Fibroblast of peridontal ligament (primary cell): Measurements from ENCODE around the gene HOXB7.

Experiments
- DNase-seq: peaks from one replicate; pipeline ENCODE4 v3.0.0-alpha.2; 2010; ENCODE audit errors: extremely low read depth

HOXB7 gene

GRCh38 chr17:48565925-48566710, 44.7 kb downstream of the HOXB7 start:
- DNase-seq = no peak

DNA sequence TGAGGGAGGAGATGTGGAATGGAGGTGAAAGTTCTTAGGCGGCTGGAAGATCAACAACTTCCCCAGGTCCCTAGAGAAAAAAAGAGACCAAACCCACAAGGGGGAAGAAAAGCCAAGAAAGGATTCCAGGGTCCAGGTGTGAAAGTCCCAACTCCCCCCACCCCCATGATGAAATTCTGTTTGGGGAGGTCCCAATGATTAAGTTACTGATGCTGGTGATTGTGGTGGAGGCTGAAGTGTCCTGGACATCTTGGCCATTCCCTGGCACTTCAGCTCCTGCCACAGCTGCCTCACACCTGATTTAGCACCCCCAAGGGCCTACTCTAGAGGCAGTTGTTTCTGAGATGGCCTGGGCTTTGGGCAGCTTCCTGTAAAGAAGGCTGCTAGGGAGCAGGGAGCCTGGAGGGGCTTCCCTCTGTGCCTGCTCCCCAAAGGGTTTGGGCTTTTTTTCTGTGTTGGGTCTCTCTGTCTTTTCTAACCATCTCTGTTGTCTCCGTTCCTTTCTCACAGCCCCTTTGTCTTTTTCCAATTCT, 45.7 kb downstream of the HOXB7 start:
- DNase-seq = no peak

DNA sequence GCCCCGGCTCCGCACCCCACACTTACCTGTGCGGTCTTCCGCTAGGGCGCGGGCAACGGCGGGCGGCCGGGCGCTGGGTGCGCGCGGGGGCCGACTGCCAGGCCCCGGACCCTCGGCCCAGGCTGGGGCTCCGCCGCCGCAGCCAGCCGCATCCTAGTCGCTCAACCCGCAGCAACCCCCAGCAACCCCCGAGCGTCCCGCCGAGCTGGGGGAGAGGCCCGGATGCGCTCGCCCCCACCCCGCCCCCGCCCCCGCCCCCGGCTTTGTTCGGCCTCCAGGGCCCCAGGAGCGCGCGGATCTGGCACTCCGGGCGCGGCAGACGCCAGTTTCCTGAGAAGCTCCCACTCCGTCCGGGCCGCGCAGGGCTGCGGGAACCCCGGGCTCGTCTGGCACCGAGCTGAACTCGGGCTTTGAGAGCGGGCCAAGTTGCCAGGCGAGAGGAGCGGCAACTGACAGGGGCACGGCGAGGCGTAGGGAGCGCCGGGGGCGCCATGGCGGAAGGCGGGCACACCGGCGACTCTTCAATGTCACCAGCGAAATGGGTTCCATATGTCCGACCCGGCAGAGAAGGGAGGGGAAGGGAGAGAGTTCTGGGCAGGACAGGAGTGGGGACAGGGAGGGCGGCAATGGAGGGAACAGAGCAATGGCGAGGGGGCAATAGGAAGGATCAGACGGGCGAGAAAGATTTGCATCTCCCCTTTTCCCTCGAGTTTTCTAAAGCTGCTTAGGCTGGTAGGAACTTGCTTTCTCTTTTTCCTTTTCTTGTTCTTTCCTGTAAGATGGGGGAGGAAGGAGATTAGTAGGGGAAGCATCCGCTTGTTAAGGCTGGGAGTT, 46.4 kb downstream of the HOXB7 start:
- DNase-seq = no peak

GRCh38 chr17:48563867-48564187, 47.0 kb downstream of the HOXB7 start:
- no peak for DNase-seq

DNA sequence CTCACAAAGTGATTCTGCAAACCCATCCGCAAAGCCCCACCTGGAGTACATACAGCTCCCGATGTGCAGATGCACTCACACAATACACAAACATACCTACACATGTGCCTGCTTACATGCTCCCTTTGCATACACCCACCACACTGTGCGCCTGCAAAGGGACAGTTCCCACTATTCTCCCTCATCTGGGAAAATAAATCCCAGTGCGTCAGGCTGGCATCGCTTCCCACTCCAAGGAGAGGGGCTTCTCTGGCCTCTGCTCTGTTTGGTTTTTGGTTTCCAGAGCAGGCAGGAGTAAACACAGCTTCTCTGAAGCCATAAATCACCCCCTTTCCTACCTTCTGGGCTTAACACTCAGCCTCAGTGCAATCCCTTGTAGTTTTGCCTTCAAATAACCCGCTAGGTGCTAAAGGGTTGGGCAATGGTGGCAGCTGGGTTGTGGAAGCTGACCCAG, 47.4 kb downstream of the HOXB7 start:
- no peak for DNase-seq

GRCh38 chr17:48562934-48563333, 47.9 kb downstream of the HOXB7 start:
- DNase-seq = no peak

GRCh38 chr17:48561884-48562810, 48.7 kb downstream of the HOXB7 start:
- no peak for DNase-seq

DNA sequence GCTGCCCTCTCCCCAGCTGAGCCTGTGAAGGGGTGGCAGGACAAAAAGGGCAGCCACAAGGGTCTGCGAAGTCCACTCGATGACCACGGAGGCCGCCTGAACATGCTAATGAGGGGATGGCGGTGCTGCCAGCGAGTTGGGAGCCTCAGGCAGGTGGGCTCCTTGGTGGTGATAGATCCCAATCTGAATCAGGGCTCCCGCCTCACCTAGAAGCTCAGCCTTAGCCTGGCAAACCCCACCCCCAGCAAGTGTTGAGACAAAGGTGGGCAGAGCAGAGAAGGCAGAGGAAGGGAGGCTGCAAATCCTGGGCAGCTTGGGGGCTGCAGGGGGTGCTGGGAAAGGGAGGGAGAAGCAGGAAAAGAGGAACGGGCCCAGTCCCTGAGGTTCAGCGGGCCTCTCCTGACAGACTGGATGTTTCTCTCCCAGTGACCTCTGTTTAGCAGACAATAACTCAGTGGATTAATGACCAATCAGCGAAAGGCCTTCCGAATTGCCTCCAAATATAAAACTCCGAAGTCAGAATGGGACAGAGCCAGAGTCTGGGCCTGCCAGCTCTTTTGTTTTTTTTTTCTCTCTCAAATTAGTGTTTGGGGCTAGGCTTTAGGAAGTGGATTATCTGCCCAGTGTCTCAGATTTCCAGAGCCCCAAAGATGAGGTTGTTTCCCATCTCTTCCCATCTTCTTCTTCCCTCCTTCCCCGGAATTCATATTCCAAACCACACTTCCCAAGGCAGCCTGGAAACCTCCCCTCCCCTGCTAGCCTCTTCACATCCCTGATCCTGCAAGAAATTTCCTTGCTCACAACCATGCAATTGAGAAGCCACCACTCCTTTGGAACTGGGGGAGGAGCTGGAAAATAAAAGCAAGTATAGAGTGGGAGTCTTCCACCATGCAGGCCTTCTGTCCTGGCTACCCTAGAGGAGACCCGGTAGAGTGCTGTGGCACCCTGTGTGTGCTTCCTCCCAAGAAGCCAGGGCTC, 50.7 kb downstream of the HOXB7 start:
- no peak for DNase-seq

GRCh38 chr17:48559122-48559839, 51.5 kb downstream of the HOXB7 start:
- DNase-seq = no peak

GRCh38 chr17:48558831-48559121, 52.0 kb downstream of the HOXB7 start:
- DNase-seq = no peak

GRCh38 chr17:48558057-48558830, 52.6 kb downstream of the HOXB7 start:
- DNase-seq = no peak
